HG03175 (cell line): ENCODE data around the gene ITSN2.
"Not testable (repeated sequence)": the region's sequence is repeated elsewhere in the genome, so short reads cannot be mapped to it uniquely, and the experiment has no call there.

Source experiments
- ATAC-seq: cut with Tn5 transposase; IDR thresholded peaks from one replicate; pipeline ENCODE4 v1.9.1; 2021; ENCODE audit warnings: mild to moderate bottlenecking, moderate library complexity; ENCODE audit not compliant: unreplicated experiment

ITSN2 gene

DNA sequence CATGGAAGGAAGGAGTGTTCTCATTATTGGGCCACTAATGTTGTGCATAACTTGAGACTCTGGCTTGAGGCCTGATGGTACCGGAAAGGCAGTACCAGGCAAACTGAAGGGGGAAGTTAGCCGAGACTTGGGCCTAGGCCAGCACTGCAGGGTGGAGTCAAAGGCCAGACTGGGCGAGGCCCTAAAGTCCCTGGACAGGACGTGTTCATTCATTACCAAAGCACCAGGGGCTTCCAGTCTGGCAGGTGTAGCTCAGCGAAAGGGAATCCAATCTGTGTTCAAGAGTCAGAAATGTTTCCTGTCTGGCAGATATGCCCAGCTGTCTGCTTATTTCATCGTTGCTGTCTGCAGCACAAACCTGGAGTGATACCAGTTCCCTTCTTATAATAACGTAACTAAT, 4.7 kb upstream of the ITSN2 start:
- ATAC-seq, result no peak

DNA sequence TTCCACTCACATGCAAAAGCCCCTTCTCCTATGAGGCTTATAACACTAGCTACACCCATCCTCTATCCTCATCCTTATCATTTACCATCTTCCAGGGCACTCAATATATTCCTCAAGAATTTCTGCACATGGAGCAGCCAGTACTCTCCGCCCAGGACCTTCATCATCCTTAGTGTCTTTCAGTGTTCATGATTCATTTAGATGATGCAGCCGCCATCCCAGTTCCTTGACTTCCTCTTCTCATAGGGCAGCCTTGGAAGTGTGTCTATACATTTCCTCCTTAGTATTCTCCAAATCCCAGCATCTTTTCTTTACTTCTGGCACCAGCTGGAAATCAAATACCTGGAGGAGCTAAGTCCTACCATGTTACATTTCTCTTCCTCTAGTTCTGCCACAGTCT, 3.0 kb upstream of the ITSN2 start:
- ATAC-seq, result no peak

DNA sequence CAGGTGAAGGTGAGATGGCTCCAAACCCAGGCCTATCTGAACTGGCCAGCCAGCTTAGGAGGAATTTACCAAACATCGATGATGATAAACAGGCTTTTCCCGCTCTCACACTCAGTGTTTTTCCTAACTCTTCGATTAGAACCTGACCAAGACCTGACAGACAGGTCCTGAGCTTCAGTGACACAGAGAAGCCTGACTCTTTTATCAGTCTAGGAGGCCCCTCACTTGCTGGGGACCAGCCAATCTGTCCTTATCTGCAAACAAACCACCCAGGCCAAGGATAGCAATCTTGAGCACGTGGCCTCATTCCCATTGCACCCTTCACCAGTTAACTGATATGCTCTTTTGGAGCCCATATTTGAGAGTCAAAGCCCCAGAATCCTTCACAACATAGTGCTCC, 1.9 kb upstream of the ITSN2 start:
- no peak for ATAC-seq

DNA sequence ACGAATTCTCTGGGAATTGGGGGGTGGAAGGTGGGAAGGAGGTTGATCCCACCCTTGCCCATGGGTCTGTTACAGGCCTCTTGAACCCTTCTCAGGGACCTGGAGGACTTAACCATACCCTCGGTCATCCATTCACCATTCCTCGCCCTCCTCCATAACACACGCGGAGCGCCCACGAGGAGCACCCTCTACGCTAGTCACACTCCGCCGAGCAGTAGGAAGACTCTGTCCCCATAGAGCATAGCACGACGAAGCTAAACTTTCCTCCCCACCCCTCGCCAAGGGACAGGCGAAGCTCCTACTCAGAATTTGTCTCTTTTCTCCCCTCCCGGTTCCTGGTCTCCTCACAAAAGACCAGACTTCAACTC, 611 bp upstream of the ITSN2 start:
- no peak for ATAC-seq

DNA sequence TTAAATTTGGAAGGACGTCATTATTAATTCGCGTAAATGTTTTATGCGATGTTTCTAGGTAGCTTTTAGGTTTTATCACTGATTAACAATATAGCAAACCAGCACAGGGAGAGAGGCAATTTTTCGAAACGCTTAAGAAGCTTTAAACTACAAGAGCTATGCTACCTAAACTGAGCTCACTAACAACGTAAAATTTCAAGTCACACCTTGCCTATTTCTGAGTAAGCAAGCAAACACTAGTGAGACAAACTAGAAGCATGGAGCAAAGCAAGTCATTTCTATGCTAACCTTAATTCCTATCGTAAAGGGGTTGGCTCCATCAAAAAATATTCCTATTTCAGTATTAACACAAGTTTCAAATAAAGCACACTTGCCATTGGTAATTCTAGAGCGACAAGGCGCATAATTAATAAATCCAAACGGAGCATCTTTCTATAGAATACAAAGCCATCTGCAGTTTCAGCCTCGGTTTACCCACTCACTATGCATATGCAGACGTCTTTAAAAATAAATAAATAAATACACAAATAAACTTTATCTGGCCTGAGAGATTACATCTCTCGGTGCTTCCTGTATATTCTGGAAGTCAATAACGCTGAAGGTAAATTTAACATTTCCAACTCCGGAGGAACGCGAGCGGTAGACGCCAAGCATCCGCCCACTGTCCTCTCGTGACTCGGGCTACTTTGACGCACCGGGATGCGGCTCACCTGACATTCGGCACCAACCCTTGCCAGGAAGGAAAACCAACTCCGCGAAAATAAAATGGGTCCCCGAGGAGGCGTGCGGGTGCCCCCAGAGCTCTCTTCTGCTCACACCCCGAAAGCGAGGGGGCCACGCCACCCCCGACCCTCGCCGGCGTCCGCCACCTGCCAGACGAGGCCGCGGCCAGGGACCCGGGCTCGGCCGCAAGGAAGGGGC, 947 bp downstream of the ITSN2 start:
- peak; percentile 9 for ATAC-seq

DNA sequence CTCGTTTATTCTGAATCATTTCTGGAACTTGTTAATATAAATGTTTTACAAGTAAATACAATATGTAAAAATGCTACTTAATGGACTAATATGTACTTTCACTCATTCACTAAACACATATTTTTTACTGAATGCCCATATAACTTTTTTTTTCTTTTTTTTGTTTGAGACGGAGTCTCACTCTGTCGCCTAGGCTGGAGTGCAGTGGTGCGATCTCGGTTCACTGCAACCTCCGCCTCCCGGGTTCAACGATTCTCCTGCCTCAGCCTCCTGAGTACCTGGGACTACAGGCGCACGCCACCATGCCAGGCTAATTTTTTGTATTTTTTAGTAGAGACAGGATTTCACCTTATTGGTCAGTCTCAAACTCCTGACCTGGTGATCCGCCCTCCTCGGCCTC, 2.6 kb downstream of the ITSN2 start:
- not testable (repeated sequence) for ATAC-seq

DNA sequence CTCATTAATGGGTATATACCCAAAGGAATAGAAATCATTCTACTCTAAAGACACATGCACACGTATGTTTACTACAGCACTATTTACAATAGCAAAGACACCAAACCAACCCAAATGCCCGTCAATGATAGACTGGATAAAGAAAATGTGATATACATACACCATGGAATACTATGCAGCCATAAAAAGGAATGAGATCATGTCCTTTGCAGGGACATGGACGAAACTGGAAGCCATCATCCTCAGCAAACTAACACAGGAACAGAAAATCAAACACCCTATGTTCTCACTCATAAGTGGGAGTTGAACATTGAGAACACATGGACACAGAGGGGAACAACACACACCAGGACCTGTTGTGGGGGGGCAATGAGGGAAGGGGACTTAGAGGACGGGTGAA, 3.2 kb downstream of the ITSN2 start:
- ATAC-seq, result not testable (repeated sequence)

DNA sequence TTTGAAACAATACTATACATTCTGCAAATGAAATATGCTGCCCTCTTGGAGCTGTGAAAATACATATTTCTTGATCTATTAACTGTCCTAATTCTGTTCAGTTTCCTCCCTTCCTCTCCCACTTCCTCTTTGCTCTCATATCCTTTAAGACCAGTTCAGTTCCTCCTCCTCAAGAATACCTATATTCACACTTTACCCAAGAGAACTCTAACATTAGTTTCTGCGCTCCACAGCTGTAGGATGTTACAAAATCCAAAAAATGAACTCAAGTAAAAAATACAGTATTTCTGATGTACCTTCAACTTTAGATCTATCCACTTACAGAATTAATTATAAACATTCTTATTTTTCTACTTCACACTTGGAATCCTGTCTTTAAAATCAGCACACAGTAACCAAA, 5.4 kb downstream of the ITSN2 start:
- ATAC-seq, result no peak

DNA sequence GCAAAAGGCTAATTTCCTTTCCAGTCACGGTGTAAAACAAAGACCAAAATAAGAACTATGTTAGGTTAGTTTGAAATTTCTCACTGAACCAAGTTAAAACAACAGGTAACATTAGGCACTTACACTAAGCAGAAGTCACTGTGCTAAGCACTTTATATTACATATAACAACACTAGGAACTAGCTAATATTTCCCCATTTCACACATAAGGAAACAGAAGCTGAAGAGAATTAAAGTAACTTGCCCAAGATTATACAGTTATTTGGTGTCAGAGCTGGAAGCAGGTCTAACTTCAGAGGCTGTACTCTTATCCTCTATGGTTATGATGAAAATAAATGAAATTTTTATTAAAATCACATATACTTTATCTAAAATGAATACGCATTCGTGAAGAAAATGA, 5.9 kb downstream of the ITSN2 start:
- no peak for ATAC-seq

DNA sequence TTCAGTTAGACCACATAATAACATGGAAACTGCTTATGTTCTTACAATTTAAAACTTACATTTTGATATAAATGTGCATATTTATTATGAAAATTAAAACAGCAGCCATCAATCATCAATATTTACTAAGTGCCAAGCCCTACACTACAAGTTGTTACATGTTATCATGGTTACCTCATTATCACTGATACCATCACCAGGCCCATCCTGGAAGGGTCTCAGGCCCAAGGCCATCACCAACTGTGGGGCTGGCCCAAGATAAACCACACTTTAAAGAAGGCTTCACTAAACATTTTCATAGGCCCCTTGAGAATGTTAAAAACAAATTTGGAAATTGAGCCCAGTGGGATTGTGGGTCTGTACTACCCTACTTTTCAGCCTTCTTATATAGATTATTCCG, 6.4 kb downstream of the ITSN2 start:
- no peak for ATAC-seq

DNA sequence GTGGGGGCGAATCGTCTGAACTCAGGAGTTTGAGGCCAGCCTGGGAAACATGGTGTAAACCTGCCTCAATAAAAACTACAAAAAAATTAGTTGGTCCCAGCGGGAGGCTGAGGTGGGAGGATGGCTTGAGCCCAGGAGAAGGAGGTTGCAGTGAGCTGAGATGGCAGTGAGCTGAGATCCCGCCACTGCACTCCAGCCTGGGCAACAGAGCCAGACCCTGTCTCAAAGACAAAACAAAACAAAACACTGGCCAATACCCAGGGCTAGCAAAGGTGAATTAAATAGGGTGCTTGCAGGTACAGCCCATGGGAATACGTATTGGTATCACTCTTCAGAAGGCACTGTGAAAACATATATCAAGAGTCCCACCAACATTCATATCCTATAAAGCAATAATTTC, 7.0 kb downstream of the ITSN2 start:
- no peak for ATAC-seq

DNA sequence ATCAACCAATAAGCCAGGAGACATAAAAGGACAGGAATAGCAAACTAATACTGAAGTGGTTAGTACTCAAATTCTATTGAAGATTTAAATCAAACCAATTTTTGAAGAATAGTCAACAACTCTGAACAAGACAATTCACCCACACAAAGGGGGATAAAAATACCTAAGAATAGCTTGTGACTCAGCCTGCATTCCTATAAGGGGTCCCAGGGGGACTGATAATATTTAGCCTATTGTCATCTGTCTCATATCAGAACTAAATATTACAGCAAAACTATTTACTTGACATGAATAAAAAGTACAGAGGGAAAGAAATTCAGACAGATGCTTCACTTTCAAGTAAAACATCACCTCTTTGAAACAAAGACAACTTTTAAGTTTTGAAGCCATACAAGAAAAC, 7.7 kb downstream of the ITSN2 start:
- ATAC-seq, result no peak

DNA sequence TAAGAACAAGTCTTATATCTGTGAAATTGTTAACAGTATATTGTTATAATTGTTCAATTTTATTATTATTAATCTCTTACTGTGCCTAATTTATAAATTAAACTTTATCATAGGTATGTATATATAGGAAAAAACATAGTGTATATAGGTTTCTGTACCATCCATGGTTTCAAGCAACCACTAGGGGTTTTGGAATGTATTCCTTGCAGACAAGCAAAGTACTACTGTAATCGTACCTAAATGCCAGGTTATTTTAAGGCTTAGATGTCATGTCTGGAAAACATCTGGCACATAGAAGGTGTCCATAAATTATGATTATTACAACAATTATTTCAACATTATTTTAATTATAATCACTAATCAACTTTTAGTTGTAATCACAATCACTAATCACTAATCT, 8.4 kb downstream of the ITSN2 start:
- no peak for ATAC-seq

DNA sequence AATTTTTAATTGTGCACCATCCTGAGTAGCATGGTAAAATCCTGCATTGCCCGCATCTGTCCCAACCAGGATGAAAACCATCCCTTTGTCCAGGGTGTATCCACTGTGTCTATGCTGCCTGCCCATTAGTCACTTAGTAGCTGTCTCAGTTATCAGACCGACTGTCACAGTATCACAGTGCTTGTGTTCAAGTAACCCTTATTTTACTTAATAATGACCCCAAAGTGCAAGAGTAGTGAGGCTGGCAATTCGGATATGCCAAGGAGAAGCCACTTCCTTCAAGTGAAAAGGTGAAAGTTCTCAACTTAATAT, 8.8 kb downstream of the ITSN2 start:
- no peak for ATAC-seq

DNA sequence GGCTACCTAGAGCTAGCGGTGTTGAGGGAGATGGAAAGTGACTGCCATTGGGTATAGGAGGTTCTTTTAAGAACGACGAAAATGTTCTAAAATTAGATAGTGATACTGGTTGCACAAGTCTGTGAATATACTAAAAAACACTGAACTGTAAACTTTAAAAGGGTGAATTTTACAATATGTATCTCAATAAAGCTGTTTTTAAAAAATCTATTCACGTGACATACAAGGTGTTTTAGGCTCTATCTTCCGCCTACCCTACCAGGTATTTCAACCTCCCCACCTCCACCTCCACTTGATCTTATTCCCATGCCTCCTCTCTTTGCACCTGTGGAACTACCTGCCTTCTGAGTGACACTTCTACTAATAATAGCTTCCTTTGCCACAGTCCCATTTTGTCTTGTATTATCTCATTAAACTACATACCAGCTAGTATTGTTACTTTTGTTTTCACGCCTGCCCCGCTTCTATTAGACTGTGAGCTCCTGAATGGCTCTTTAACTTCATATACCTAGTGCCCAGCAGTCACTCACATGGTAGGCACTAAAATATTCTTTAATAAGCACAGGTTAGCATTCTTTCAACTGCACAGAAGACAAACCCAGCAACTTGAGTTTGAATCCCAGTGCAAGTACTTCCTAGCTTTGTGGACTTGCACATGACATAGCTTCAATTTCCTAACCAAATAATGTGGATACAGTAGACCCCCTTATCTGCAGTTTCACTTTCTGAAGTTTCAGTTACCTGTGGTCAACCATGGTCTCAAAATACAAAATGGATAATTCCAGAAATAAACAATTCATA, 9.3 kb downstream of the ITSN2 start:
- ATAC-seq, result no peak

DNA sequence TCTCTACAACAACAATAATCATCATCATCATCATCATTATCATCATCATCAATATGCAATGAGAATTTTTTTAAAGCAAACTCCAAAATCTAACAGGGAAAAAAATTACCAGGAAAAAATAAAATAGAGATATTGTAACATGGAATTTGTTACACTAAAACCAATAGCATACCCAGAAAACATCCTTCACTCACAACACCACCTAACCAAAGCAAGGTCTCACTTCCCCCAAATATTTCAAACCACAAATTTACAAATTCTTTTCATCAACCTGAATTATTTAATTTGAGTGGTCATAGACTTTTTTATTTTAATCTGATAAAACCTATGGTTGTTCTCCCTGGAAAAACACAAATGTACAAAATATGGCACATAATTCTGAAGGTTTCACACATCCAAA, 11.2 kb downstream of the ITSN2 start:
- no peak for ATAC-seq

DNA sequence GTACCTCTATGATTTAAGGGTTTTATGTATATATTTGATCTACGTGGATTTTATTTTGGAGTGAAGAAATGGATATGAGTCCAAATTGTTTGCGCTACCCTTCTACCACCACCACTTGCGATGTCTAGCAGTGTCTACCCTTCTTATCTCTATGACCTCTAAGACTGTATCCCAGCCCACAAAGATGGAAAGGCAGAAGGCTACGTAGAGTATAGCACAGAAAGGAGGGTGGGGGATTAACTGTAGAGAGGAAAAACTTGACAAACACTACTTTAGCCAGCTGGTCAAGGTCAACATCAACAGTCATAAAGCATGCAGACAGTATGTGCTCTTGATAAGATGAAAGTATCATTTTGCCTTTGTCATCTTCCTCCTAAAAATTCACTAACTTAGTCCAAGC, 14.4 kb downstream of the ITSN2 start:
- ATAC-seq, result no peak

DNA sequence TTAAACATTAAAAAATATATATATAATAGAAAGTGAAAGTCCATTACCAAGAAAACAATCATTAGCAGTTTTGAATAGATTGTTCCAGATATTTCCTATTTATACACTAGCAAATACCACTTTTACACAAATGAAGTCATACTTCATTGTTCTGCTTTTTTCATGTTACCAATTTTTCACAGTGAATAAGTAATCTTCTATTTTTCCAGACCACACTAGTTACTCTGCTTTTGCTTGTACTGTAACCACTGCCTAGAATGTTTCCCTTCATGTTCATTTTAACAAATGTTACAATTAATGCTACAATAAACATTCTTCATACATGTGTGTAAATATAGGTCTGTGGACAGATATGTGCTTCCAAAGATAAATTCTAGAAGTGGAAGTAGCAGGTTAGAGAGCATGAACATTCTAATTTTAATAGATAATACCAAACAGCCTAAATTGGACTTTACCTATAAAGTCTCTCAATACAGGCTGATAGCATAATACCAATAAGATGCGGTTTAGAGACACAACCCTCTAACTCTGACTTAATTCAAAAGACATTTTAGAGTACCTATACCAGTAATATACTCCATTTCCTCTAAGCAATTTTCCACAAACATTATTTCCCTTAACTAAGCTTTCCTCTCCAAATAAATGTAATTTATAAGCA, 17.0 kb downstream of the ITSN2 start:
- ATAC-seq, result peak; percentile 86

DNA sequence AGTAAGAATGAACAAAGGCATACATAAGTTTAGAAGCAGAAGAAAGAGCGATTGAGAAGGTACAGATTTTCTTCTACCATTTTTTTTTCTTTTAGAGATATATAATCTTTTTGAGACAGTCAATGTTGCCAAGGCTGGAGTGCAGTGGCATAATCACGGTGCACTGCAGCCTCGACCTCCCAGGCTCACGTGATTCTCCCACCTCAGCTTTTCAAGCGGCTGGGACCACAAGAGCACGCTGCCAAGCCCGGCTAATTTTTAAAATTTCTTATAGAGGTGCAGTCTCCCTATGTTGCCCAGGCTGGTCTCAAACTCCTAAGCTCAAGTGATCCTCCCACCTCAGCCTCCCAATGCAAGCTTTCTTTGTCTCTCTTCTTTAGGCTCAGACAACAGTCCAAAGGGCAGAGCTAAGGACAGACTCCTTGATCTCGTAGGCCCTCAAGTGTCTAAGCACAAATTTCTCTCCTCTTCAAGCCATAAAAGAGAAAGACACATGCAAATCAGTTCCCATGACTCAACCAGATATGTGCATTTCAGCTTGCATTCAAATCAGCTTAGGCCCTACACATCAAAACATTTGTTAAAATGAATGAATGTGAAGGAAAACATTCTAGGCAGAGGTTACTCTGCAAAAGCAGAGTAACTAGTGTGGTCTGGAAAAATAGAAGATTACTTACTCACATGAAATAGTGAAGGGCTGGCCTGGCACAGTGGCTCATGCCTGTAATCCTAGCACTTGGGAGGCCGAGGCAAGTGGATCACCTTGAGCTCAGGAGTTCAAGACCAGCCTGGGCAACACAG, 18.0 kb downstream of the ITSN2 start:
- peak; percentile 40 for ATAC-seq

DNA sequence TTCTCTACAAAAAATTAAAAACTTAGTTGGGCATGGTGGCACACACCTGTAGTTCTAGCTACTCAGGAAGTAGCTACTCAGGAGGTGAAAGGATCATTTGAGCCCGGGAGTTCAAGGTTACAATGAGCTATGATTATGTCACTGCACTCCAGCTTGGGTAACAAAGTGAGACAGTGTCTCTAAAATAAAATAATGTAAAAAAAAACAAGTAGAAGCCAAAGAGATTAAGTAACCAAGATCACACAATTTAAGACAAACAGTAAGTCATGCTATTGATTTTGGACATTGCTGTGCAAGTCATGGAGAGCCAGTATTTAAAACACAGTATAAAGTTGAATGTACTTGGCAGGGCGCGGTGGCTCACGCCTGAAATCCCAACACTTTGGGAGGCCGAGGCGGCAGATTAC, 20.5 kb downstream of the ITSN2 start:
- no peak for ATAC-seq

DNA sequence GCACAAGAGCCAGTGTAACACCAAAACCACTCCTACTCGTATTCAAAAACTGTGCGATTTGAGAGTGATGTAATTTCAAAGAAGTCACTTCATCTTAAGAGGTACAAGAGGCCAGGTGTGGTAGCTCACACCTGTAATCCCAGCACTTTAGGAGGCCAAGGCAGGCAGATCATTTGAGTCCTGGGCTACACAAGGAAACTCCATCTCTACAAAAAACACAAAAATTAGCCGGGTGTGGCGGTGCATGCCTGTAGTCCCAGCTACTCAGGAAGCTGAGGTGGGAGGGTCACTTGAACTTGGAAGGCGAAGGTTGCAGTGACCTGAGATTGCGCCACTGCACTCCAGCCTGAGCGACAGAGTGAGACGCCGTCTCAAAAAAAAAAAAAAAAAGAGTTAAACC, 21.2 kb downstream of the ITSN2 start:
- not testable (repeated sequence) for ATAC-seq
